Calu3 (cell line): ENCODE measurements around the gene AMMECR1. TPM values are rescaled to one million over a fixed set of nuclear protein-coding genes. Genes with fewer than 3 reads are reported as not detected.

ENCODE experiments used
- BruUV-seq: library from RNA; stranded (reverse); fragments of 400-500 nt; replicated peaks from 2 replicates; lab custom pipeline; 2021; lab: Mats Ljungman, UMichigan
- CTCF ChIA-PET: fragments of 300-600 bp; sonication (Branson Sonifier 250); formaldehyde crosslinking; loops from one replicate; lab custom pipeline; 2022; ENCODE audit warnings: antibody characterized with exemption; lab: Charles Lee
- DNase-seq: peaks from one replicate; pipeline ENCODE4 v3.0.0; 2022
- H3K27ac Mint-ChIP-seq: one replicate; pipeline ENCODE4 v1.8.0; 2022; ENCODE audit warnings: mixed read lengths; ENCODE audit not compliant: unreplicated experiment
- H3K27me3 Mint-ChIP-seq: one replicate; pipeline ENCODE4 v1.8.0; 2022; ENCODE audit warnings: mixed read lengths; ENCODE audit not compliant: unreplicated experiment
- H3K36me3 Mint-ChIP-seq: one replicate; pipeline ENCODE4 v1.8.0; 2022; ENCODE audit warnings: mild to moderate bottlenecking, moderate library complexity, mixed read lengths; ENCODE audit not compliant: insufficient read depth, unreplicated experiment
- H3K4me1 Mint-ChIP-seq: one replicate; pipeline ENCODE4 v1.8.0; 2022; ENCODE audit warnings: mild to moderate bottlenecking, low read depth, mixed read lengths; ENCODE audit not compliant: unreplicated experiment
- H3K4me3 Mint-ChIP-seq: one replicate; pipeline ENCODE4 v1.8.0; 2022; ENCODE audit warnings: mild to moderate bottlenecking, low read depth, moderate library complexity, mixed read lengths; ENCODE audit not compliant: unreplicated experiment
- H3K9me3 Mint-ChIP-seq: one replicate; pipeline ENCODE4 v1.8.0; 2022; ENCODE audit warnings: low read depth, mixed read lengths; ENCODE audit not compliant: unreplicated experiment
- CTCF ChIP-seq: fragments of 200-600 bp; IDR thresholded peaks from one replicate; pipeline ENCODE4 v1.8.0; 2022; ENCODE audit warnings: antibody characterized with exemption; ENCODE audit not compliant: unreplicated experiment
- intact Hi-C: fragments of 100-400 bp; cut with micrococcal nuclease; formaldehyde crosslinking; loops from one replicate; pipeline ENCODE4 v1.10.0; 2022; ENCODE audit not compliant: unreplicated experiment
- total RNA-seq: library from RNA; stranded (reverse); gene quantifications from 2 replicates; pipeline ENCODE4 v1.2.3, GENCODE V29; 2022

Gene AMMECR1
- total RNA-seq, 1 experiment from 2014 or later, result 23.5 TPM

- H3K27ac Mint-ChIP-seq, result no peak overlapping the region
- H3K4me1 Mint-ChIP-seq, result peaks cover 38% of the 10 kb centered on the region
- H3K9me3 Mint-ChIP-seq, result no peaks in the 10 kb centered on the region
- TF ChIP-seq CTCF, result no peak
- no TSS peak for BruUV-seq
- CTCF ChIA-PET, result no interaction called here
- DNase-seq, result no peak
- H3K4me3 Mint-ChIP-seq, result no peak overlapping the region
- intact Hi-C loops, result loop anchor here (5.0 kb wide), 2 partner anchors 68 to 103 kb away; partner anchors contain the start of gene AMMECR1
- no peaks in the 10 kb centered on the region for H3K27me3 Mint-ChIP-seq
- H3K36me3 Mint-ChIP-seq, result no peaks in the 10 kb centered on the region
Measured at GRCh38 chrX:110214684-110215083, 103.2 kb downstream of the AMMECR1 start.

GRCh38 chrX:110213183-110213582 lies 104.7 kb downstream of the AMMECR1 start:
- H3K27ac Mint-ChIP-seq, result no peak overlapping the region
- no peaks in the 10 kb centered on the region for H3K9me3 Mint-ChIP-seq
- CTCF ChIA-PET, result no interaction called here
- intact Hi-C loops, result no loop called here
- H3K4me1 Mint-ChIP-seq, result peaks cover 47% of the 10 kb centered on the region
- no peaks in the 10 kb centered on the region for H3K27me3 Mint-ChIP-seq
- no TSS peak for BruUV-seq
- no peaks in the 10 kb centered on the region for H3K36me3 Mint-ChIP-seq
- no peak overlapping the region for H3K4me3 Mint-ChIP-seq
- DNase-seq, result no peak
- no peak for TF ChIP-seq CTCF

- no peak for DNase-seq
- H3K4me3 Mint-ChIP-seq, result no peak overlapping the region
- CTCF ChIA-PET, result no interaction called here
- H3K27ac Mint-ChIP-seq, result no peak overlapping the region
- intact Hi-C loops, result no loop called here
- H3K9me3 Mint-ChIP-seq, result no peaks in the 10 kb centered on the region
- TF ChIP-seq CTCF, result no peak
- no peaks in the 10 kb centered on the region for H3K27me3 Mint-ChIP-seq
- peaks cover 48% of the 10 kb centered on the region for H3K4me1 Mint-ChIP-seq
- no peaks in the 10 kb centered on the region for H3K36me3 Mint-ChIP-seq
- BruUV-seq, result no TSS peak
Measured at GRCh38 chrX:110212299-110212698, 105.6 kb downstream of the AMMECR1 start.

- Mint-ChIP-seq H3K4me1 (peaks cover 45% of the 10 kb centered on the region), H3K4me3 (no peak overlapping the region), H3K36me3 (no peaks in the 10 kb centered on the region), H3K27ac (no peak overlapping the region), H3K27me3 (no peaks in the 10 kb centered on the region), H3K9me3 (no peaks in the 10 kb centered on the region)
- no TSS peak for BruUV-seq
- no peak for TF ChIP-seq CTCF
- no peak for DNase-seq
- intact Hi-C loops, result no loop called here
- CTCF ChIA-PET, result no interaction called here
Measured at GRCh38 chrX:110211340-110211739, 106.5 kb downstream of the AMMECR1 start.
